ENCODE results near the gene AGAP1.

AGAP1 gene

GRCh38 chr2:235958221-235958930 lies 464.5 kb downstream of the AGAP1 start:
- TF ChIP-seq CTCF (IDR thresholded peaks at IDR 0.05) = no peak

- TF ChIP-seq CTCF (IDR thresholded peaks at IDR 0.05) = no peak
Observed at GRCh38 chr2:235958931-235959410, 465.1 kb downstream of the AGAP1 start.

GRCh38 chr2:235960011-235960715 lies 466.3 kb downstream of the AGAP1 start:
- TF ChIP-seq CTCF (IDR thresholded peaks at IDR 0.05) = no peak

- no peak for TF ChIP-seq CTCF (IDR thresholded peaks at IDR 0.05)
Observed at GRCh38 chr2:235960716-235961640, 467.1 kb downstream of the AGAP1 start.

DNA sequence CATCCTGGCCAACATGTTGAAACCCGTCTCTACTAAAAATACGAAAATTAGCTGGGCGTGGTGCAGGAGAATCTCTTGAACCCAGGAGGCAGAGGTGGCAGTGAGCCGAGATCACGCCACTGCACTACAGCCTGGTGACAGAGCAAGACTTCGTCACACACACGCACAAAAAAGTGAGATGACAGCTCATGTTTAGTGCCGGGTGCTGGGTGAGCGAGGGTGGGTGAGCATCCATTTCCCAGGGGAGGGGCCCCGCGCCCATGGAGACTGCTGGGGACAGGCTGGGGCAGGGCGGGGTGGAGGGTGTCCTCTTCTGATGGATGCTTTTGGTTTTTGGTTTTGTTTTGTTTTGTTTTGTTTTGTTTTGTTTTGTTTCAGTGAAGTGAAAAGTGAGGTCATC lies 467.9 kb downstream of the AGAP1 start:
- TF ChIP-seq CTCF (IDR thresholded peaks at IDR 0.05) = no peak

GRCh38 chr2:235963853-235964577 lies 470.2 kb downstream of the AGAP1 start:
- no peak for TF ChIP-seq CTCF (IDR thresholded peaks at IDR 0.05)

All from LNCAP (cell line).